Glomerular visceral epithelial cell (primary cell): ENCODE results near the gene OXT.

ENCODE experiments used
- DNase-seq: peaks from one replicate; pipeline ENCODE4 v3.0.0-alpha.2; 2016; ENCODE audit errors: extremely low spot score

OXT gene

DNA sequence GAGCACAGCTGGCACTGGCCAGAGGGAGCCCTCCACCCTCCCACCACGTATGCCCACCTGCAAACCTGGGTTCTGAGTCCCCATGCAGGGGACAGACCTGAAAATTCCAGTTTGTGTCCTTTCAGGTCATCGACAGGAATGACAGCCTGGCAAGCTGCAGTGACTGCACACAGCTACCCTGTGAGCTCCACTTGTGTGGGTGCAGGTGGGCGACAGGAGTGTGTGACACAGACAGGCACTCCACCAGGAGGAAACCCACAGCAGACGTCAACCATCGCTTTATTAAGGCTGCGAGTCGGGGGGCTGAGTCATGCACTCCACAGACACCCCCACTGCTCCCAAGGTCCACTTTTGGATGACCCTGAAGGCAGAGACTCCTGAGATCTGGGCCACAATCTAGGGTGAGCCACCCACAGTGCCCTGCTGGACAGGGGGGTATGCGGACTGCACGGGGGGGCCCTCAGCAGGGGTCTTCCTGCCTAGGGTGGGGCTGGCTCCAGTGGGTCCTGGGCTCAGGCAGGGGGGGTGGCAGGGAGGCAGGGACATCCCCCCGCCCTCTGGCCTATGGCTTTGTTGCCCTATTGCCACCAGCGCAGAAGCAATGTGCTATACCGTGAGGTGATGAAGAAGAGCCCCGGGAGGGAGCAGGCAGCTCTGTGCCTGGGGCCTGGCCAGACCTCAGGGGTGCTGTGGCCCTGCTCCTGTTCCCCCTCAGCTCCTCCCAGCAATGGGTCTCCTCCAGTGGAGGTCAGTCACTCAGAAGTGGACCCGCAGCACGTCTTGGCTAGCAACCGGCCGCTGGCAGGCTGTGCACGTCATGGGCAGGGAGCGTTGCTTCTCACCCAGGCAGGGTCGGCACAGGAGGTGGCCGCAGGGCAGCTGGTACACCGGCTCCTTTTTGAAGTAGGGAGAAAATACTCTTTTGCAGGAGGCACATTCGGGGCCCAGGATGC is 38.2 kb downstream of the OXT start:
- no peak for DNase-seq

DNA sequence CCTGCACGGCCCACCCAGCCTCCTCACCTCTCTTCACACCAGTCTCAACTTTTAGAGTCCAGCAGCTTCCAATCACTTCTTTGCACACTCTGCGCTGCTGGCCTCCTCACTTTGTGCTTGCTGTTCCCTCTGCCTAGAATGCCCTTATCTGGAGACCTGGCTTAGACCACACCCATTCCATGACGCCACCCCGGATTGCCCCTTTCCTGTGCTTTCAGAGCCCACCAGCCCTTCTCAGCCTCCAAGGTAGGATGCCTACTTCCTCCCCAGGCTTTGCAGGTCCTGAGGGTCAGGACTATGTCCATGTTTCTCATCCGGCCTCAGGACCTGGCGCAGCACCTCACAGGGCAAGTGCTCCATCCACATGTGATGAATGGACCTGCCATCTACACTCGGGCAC is 40.1 kb downstream of the OXT start:
- DNase-seq: no peak

DNA sequence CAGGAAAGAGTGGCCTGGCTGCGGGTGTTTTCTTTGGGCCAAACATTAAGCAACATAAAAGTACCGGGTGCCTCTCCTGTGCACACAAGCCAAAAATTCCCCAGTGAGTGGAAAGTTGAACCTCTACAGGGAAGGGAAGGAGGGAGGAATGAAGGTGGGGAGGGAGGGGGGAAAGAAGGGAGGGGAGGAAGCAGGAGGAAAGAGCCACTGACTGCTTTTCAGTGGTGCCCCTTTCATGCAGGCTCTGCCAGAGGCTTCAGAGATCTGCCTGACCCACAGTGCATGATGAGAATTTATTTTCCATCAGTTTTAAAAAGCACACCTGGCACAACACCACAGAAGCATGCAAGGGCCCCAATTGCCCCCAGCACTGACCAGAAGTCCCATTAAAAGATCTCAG is 40.6 kb downstream of the OXT start:
- DNase-seq: no peak

DNA sequence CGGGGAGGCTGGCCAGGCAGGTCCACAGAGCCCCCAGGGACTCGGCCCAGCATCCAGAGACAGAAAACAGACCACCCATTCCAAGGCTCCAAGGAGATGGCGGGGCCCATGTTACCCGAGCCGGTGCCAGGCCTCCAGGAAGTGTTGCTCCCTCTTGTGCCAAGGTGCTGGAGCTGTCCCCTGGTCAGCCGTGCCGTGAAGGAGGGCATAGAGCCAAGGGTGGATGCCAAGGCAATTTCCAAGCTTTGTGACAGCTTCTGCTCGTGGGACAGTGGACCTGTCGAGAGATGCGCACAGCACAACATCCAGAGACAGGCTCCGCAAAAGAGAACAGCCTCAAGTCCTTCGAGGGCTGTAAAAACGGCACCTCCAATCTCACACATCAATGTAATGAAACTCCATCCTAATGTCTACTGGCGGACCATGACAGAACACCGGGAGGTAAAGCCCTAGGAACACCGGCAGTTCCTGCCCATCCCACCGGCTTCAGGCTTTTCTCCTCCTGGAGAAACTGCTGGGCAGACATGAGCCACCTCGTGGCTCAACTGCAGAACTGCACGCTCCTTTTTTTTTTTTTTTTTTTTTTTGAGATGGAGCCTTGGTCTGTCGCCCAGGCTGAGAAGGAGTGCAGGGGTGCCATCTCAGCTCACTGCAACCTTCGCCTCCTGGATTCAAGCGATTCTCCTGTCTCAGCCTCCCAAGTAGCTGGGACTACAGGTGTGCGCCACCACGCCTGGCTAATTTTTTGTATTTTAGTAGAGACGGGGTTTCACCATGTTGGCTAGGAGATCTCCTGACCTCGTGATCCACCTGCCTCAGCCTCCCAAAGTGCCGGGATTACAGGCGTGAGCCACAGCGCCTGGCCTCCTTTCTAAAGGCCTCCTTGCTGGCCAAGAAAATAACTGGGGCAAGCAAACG is 44.0 kb downstream of the OXT start:
- peak; percentile 75 for DNase-seq

DNA sequence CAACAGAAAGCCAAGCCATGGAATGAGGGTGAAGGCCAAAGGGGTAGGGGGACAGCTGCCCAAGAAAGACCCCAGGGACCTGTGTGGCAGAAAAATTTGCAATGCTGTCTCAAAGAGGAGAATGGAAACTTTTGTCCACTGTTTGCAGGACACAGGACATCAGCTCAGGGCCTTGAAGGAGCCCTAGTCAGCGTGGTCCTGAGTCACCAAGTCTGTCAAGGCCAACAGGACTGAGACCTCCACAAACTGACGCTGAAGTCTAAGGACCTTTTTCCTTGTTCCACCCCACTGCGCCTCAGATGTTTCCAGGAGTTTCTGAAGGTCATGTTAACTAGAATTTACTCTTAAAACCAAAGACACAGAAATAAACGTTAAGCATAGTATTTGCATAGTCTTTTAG is 44.9 kb downstream of the OXT start:
- DNase-seq: no peak

DNA sequence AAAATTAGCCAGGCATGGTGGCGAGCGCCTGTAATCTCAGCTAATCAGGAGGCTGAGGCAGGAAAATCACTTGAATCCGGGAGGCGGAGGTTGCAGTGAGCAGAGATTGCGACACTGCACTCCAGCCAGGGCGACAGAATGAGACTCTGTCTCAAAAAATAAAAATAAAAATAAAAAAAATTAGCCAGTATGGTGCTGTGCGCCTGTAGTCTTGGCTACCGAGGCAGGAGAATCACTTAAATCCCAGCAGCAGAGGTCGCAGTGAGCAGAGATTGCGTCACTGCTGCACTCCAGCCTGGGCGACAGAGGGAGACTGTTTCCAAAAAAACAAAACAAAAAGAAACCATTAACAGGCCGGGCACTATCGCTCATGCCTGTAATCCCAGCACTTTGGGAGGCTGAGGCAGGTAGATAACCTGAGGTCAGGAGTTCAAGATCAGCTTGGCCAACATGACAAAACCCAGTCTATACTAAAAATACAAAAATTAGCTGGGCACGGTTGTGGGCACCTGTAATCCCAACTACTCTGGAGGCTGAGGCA is 46.5 kb downstream of the OXT start:
- peak; percentile 60 for DNase-seq

DNA sequence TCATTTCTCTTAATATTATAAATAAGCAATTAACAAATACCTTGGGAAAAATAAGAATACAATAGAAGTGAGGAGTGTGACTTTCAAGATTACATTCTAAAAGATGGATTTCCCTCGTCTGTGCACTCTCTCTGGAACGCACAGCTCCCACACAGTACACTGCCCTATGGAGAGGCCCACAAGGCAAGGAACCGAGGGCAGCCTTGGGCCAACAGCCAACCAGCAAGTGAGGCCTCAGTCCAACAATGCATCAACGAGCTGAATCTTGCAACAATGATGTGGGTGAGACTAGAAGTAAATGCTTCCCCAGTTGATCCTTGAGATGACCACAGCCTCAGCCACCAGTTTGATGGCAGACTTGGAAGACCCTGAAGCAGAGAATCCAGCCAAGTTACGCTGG is 47.6 kb downstream of the OXT start:
- no peak for DNase-seq

DNA sequence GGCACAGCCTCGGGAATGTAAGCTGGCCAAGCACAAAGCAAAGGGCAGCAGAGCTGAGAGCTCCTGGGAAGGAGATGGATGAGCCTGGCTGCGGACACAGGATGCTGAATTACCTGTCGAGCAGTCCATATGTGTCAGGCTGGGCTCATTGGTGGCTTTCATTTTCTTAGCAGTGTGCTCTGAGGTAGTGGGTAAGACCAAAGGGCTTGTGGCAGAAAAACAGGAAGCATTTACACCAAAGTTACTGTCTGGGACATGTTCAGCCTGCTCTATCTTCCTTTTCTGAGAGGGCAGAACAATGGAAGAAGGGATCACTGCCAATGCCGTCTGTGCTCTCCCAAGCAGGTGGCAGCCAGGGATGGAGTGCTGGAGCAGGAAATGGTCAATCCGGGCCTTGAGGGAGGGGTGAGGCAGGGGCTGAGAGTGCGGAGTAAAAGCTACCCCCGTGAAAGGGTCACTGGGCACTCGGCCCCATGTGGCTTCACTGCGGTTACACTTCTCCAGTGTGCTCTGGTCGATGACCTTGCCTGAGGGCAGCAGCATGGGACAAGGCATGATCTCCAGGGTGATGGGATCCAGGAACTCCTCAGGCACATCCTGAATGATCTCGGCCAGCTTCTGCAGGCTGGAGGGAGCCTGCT is 50.0 kb downstream of the OXT start:
- DNase-seq: no peak
